ENCODE data around the gene DHDDS. TPM values are rescaled to one million over a fixed set of nuclear protein-coding genes. Genes with fewer than 3 reads are reported as not detected.
A peak's percentile ranks its signal among the peaks of the same experiment; 100 is the strongest.
"Not testable (repeated sequence)": the region's sequence is repeated elsewhere in the genome, so short reads cannot be mapped to it uniquely, and the experiment has no call there.

Gene DHDDS
- total RNA-seq, 1 donor from 2014 or later, result 141 TPM

- no peak for DNase-seq (ENCODE audit: low spot score)
These were observed 42.7 kb downstream of the DHDDS start for GRCh38 chr1:26474818-26475217.

- no peak for DNase-seq (ENCODE audit: low spot score)
These were observed 43.9 kb downstream of the DHDDS start for GRCh38 chr1:26475989-26476388.

- DNase-seq (ENCODE audit: low spot score), result no peak
These were observed 44.8 kb downstream of the DHDDS start for GRCh38 chr1:26476958-26477357.

GRCh38 chr1:26477446-26478152, 45.5 kb downstream of the DHDDS start:
- DNase-seq (ENCODE audit: low spot score), result no peak

GRCh38 chr1:26478159-26478558, 46.0 kb downstream of the DHDDS start:
- no peak for DNase-seq (ENCODE audit: low spot score)

GRCh38 chr1:26478988-26479387, 46.9 kb downstream of the DHDDS start:
- no peak for DNase-seq (ENCODE audit: low spot score)

- DNase-seq (ENCODE audit: low spot score), result no peak
These were observed 50.8 kb downstream of the DHDDS start for GRCh38 chr1:26482921-26483320.

- DNase-seq (ENCODE audit: low spot score), result no peak
These were observed 51.9 kb downstream of the DHDDS start for GRCh38 chr1:26483980-26484379.

GRCh38 chr1:26490155-26490554, 58.0 kb downstream of the DHDDS start:
- DNase-seq (ENCODE audit: low spot score), result no peak

- no peak for DNase-seq (ENCODE audit: low spot score)
These were observed 61.1 kb downstream of the DHDDS start for GRCh38 chr1:26493267-26493666.

GRCh38 chr1:26493938-26494337, 61.8 kb downstream of the DHDDS start:
- no peak for DNase-seq (ENCODE audit: low spot score)

GRCh38 chr1:26496861-26497260, 64.7 kb downstream of the DHDDS start:
- no peak for DNase-seq (ENCODE audit: low spot score)

- no peak for DNase-seq (ENCODE audit: low spot score)
These were observed 66.8 kb downstream of the DHDDS start for GRCh38 chr1:26498894-26499293.

GRCh38 chr1:26500488-26501175, 68.5 kb downstream of the DHDDS start:
- DNase-seq (ENCODE audit: low spot score), result peak; percentile 98

GRCh38 chr1:26510711-26511110, 78.6 kb downstream of the DHDDS start:
- not testable (repeated sequence) for DNase-seq (ENCODE audit: low spot score)

- DNase-seq (ENCODE audit: low spot score), result not testable (repeated sequence)
These were observed 83.7 kb downstream of the DHDDS start for GRCh38 chr1:26515836-26516235.

- DNase-seq (ENCODE audit: low spot score), result no peak
These were observed 85.1 kb downstream of the DHDDS start for GRCh38 chr1:26516987-26517765.

- no peak for DNase-seq (ENCODE audit: low spot score)
These were observed 85.6 kb downstream of the DHDDS start for GRCh38 chr1:26517766-26518049.

- no peak for DNase-seq (ENCODE audit: low spot score)
These were observed 86.2 kb downstream of the DHDDS start for GRCh38 chr1:26518355-26518754.

- DNase-seq (ENCODE audit: low spot score), result no peak
These were observed 88.2 kb downstream of the DHDDS start for GRCh38 chr1:26520339-26520738.
